SKM-1 (cell line): ENCODE measurements around the gene CPAMD8.
"Not testable (repeated sequence)": the region's sequence is repeated elsewhere in the genome, so short reads cannot be mapped to it uniquely, and the experiment has no call there.

Source experiments
- DNase-seq: peaks from one replicate; lab custom pipeline; 2025; ENCODE audit not compliant: unreplicated experiment; lab: John Stamatoyannopoulos, UW

CPAMD8 gene

GRCh38 chr19:17043744-17044143 lies 17.1 kb upstream of the CPAMD8 start:
- DNase-seq, result no peak

DNA sequence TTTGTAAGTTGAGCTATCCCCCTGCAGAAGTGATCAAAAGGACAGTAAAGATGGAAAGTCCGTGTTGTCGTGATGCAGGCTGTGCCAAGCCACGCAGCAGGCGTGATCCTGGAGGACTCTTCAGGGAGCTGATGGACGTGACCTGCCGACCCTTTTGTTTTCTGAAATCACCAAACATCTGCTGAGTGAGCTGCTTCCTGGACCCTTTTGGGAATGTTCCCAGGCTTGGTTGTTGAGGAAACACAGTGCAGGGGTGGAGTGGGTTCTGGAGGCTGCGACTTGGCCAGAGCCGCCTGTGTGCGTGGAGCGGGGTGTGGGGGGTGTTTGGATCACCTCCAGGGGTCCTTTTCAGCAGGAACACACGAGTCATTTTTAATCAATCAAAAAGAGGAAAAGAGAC lies 15.4 kb upstream of the CPAMD8 start:
- no peak for DNase-seq

DNA sequence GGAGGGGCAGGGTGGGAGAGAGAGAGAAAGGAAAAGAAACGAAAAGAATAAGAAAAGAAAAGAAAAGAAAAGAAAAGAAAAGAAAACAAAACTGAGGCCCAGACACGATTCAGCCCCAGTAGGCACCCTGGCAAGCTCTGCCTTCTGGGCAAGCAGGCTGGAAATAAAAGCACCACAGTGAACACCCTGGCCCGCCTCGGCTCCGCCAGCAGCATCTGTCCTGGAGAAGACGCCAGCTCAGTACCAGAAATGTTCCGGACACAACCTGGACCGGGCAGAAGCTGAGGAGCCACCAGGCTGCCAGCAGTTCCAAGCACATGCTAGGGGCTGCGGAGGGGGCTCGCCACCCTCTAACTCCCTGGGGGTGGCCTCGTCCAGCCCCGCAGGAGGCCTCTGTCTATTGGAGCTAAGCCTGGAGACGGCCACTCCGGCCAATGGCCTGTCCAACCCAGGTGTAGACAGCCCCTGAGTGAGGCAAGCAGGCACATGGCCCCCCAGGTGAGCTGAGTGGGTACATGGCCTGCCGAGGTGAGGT lies 11.4 kb upstream of the CPAMD8 start:
- no peak for DNase-seq

DNA sequence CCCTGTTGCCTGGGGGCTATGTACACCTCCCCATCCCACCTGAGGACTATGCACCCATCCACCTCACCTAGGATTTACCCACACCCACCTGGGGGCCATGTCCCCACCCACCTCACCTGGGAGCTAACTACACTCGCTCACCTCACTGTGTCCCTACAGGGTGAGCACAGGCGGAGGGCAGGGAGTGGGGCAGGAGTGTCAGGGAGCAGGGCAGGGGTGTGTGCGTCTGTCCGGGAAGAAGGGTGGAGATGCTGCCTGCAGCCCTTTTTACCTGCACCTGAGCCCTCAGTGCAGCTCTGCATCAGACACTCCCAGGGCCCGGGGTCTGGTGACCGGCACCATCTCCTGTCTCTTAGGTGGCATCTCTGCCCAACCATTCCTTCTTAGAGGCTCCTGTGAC lies 10.6 kb upstream of the CPAMD8 start:
- no peak for DNase-seq

GRCh38 chr19:17036640-17037039 lies 10.0 kb upstream of the CPAMD8 start:
- DNase-seq, result no peak

GRCh38 chr19:17035842-17036424 lies 9.3 kb upstream of the CPAMD8 start:
- DNase-seq, result peak; percentile 77

DNA sequence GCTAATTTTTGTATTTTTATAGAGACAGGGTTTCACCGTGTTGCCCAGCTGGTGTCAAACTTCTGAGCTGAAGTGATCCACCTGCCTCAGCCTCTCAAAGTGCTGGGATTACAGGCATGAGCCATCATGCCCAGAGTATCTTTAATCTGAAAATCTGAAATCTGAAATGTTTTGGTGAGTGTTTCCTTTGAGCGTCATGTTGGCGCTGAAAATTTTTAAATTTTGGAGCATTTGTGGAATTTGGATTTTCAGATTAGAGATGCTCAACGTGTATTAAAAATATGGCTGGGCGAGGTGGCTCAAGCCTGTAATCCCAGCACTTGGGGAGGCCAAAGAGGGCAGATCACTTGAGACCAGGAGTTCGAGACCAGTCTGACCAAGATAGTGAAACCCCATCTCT lies 5.1 kb upstream of the CPAMD8 start:
- no peak for DNase-seq

GRCh38 chr19:17027535-17027975 lies 945 bp upstream of the CPAMD8 start:
- DNase-seq, result no peak

DNA sequence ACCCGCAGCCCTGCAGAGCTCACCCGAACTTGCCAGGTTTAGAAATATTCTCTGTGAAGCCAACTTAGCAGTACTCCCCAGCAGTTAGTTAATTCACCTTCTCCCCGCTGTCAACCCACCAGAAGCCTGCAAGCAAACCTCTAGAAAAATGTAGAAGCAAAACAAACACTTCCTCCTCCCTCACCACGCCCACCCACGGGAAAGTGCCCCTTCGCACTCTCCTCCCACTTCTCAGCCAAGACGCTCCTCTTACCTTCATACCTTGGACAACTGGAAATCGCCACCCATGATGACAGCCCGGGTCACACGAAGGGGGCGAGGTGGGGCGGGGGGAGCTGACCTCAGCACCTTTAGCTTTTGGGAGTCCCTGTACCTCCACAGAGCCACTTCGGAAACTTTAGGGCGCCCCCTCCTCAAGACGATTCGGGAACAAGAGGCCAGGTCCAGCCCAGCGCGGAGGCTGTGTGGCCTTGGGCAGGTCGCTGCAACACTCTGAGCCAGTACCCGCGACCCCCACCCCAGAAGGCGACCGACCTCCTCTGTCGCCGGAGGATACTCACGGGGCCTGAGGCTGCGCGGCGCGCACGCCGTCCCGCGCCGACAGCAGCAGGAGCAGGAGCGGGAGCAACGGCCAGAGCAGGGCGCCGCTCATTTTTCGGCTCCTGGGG lies 485 bp downstream of the CPAMD8 start:
- DNase-seq, result no peak

GRCh38 chr19:17025361-17025760 lies 1.2 kb downstream of the CPAMD8 start:
- DNase-seq, result no peak

DNA sequence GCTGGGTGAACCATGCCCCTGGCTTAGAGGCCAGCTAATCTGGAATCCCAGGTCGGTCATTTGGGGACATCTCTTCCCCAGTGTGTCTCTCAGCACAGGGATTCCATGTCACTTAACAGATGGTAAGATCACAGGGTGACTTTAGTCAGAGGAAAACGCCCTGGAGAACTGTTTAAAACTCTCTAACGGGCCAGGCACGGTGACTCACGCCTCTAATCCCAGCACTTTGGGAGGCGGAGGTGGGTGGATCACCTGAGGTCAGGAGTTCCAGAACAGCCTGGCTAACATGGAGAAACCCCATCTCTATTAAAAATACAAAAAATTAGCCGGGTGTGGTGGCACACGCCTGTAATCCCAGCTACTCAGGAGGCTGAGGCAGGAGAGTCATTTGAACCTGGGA lies 1.7 kb downstream of the CPAMD8 start:
- not testable (repeated sequence) for DNase-seq

DNA sequence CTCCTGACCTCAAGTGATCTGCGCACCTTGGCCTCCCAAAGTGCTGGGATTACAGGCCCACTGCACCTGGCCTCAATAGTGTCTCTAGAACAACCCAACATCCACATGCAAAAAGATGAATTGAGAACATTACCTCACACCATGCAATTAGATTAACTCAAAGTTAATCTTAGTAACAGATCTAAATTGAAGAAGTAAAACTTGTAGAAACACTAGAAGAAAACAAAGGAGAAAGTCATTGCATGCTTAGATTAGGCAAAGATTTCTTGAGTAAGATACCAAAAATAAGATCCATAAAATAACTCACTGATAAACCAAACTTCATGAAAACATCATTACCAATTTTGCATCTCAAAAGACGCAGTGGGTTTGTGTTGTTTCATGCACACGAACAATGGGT lies 2.8 kb downstream of the CPAMD8 start:
- no peak for DNase-seq

DNA sequence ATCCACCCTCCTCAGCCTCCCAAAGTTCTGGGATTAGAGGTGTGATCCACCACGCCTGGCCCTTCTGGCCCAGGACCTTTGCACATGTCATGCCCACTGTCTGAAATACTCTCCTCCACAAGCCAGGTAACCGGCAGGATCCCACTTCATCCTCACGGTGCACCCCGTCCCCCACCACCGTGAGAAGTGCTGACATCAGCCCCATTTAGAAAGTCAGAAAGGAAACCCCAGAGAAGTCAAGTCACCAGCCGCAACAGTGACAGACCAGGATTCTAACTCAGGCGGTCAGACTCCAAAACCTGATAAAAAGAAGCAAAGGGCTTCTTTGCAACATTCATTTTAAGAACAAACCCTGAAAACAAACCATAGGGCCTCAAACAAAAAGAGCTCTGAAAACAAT lies 3.9 kb downstream of the CPAMD8 start:
- no peak for DNase-seq

DNA sequence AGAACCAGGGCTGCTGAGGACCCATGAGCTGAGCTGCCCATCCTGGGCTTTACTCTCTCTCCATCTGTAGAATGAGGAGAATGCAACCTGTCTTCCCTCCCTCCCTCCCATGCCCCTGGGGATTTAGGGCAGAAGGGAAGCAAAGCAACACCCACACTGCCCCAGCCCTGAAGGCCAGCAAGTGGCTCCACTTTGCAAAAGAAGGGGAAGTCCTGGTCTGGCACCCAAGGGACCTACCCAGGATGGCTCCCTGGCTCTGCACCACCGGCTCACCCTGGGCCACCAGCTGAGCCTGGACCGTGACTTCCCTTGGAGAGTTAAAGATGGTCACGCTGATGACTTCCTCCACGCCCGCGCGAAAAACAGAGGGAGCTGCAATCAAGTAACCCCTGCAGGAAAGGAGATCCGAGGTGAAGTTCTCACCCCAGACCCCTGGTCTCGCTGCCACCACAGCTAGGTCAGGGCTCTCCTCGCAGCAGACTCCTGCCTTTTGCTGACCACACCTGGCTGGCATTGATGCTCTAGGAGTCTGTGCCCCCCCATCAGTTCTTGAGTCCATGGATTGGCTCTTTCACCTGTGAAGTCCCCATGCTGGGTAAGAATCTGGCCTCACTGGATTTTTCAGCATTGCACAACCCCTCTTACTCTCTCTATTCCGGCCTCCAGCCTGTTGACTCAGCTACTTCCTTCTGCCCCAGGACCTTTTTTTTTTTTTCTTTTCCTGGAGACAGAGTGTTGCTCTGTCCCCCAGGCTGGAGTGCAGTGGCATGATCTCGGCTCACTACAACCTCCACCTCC lies 4.6 kb downstream of the CPAMD8 start:
- DNase-seq, result peak; percentile 60

- no peak for DNase-seq
Measured at GRCh38 chr19:17021328-17021727, 5.3 kb downstream of the CPAMD8 start.

DNA sequence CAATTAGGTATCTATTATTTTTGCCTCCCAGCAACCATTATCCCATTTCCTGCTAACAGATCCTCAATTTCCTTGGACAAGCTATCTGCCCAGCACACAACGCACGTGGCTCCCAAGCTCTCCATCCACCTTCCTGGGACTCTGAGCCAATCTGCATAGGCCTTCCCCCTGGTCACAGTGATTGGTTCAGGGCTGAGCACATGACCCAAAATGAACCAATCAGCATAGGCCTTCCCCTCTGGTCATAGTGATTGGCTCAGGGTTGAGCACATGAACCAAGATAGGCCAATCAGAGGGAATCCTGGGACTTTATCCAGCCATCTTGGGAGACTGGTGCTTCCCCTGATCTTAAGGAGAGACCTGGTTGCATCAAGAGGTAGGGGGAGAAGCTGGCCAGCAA lies 5.8 kb downstream of the CPAMD8 start:
- DNase-seq, result no peak

GRCh38 chr19:17020385-17020784 lies 6.2 kb downstream of the CPAMD8 start:
- DNase-seq, result no peak

DNA sequence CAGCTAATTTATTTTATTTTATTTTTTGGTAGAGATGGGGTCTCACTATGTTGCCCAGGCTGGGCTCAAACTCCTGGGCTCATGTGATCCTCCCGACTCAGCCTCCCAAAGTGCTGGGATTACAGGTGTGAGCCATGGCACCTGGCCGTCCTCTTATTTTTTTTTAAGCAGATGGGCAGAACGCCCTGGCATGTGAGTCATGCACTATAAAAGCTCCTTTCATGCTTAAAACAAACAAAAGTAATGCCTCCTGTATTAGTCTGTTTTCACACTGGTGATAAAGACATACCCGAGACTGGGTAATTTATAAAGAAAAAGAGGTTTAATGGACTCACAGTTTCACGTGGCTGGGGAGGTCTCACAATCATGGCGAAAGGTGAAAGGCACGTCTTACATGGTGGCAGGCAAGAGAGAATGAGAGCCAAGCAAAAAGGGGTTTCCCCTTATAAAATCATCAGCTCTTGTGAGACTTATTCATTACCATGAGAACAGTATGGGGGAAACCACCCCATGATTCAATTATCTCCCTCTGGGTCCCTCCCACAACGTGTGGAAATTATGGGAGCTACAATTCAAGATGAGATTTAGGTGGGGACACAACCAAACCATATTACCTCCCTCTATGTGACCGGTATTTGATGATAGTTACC lies 12.3 kb downstream of the CPAMD8 start:
- DNase-seq, result not testable (repeated sequence)

- no peak for DNase-seq
Measured at GRCh38 chr19:17011485-17011884, 15.1 kb downstream of the CPAMD8 start.

GRCh38 chr19:17006579-17006978 lies 20.0 kb downstream of the CPAMD8 start:
- DNase-seq, result no peak

DNA sequence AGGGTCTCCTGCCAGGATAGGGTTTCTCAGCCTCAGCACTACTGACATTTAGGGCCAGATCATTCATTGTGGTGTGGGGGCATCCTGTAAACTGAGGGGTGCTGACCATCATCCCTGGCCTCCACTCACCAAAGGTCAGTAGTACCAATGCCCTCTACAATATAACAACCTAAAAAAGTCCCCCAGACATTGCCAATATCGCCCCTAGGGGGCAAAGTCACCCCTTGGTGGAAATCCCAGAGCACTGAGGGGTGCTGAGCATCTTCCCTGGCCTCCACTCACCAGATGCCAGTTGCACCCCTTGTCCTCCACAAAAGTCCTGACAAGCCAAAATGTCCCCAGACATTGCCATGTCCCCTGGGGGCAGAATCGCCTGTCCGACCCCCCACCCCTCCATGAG lies 21.6 kb downstream of the CPAMD8 start:
- no peak for DNase-seq
